Skin of body (tissue), 2 donors: ENCODE measurements around the gene C13orf46. TPM values are rescaled to one million over a fixed set of nuclear protein-coding genes. Genes with fewer than 3 reads are reported as not detected.

Experiments used
- DNase-seq: peaks from one replicate; lab custom pipeline; 2025; lab: John Stamatoyannopoulos, UW
- total RNA-seq: library from RNA; depleted of rRNA; stranded (reverse); fragments of >200 nt; gene quantifications from one replicate; pipeline ENCODE4 v1.2.3, GENCODE V29; 2014

C13orf46 gene
- total RNA-seq, 1 donor from 2014 or later = under 0.01 TPM

DNA sequence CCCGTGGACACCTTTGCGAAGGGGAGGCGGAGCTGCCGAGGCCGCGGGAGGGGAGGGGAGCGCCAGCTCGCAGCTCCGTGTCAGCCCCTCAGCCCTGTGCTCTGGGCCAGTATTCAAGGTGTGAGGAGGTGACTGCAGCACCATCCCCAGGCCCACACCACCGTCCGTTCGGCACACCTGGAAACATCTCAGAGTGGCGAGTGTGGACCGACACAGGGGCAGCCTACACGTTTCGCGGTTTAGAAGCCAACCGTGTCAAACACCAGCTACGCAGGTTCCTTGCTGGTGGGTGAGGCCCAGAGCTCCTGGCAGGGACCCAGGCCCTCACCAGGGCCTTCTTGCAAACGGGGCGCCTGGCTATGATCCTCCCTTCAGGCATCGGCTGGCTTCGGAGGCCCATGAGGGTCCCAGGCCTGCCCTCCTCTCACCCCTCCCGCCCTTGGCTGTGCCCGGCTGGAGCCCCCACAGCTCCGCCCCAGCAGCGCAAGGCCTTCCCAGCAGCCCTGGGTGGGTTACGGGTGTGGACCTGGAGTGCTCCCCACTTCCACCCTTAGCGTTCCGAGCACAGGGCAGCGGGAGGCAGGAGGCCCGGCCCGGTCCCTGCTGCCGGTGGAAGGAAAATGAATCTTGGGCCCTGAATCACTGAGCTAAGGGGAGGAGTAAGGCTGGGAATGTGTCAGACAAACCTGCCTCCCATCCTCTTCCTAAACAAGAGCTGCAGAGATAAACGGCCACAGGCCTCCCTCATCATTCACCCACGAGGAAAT lies 1.2 kb downstream of the C13orf46 start:
- DNase-seq = no peak

DNA sequence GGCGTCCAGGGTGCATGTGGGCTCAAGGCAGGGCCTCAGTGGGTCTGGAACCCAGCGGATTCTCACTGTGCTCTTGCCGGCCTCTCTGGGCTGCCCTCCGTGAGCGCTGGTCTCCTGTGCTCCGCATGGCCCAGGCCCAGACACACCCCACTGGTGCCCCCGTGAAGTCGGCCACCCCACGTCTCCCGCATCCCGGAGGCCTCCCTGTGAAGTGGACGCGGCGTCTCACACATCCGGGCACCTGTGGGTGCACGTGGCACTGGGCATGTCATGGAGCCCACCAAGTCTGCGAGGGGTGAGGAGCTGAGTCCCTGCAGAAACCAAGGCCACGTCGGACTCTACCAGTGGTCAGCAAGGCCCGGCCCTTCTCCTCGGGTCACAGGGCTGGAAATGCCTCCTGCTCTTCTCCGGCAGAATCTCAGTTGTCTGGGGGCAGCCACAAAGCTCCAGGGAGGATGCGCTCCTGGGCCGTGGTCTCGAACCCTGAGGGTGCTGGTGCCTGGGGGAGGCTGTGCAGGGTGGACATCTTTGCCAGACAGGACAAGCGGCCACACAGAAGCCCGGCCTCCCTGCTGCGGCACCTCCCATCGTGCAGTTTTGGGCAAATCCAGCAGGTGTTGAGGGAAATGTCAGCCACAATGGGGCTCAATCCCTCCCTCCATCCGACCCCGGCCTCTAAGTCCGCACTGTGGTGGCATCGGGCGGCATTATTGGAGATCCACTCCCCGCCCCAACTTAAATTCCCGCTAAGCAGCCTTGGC lies 2.2 kb downstream of the C13orf46 start:
- no peak for DNase-seq

DNA sequence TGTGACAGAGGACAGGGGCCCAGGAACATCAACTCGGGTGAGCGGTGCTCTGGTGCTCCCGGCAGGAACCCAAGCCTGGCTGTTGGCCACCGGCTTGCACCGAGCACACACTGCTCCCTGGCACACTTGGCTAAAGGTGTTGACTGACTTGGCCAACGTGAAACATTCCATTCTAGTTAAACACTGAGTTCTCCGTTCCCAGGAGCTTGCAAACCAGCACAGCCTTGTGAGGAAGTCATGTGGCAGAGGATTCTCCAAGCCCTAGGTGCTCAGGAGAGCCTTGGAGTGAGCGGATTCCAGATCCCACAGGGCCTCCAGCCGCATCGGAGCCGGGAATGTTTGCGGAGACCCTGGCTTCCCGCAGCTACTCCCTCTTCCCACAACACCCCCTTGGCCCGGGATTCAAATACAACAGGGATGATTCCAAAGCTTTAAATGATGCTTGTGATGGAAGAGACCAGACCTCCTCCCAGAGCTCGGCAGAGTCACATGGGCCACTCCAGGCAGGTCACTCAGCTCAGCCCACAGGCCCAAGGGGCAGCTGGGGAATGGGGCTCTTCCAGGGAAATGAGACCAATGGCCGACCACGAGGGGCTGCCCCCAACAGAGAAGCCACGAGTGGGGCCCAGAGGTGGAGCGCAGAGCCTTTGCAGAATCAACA lies 2.9 kb downstream of the C13orf46 start:
- no peak for DNase-seq

DNA sequence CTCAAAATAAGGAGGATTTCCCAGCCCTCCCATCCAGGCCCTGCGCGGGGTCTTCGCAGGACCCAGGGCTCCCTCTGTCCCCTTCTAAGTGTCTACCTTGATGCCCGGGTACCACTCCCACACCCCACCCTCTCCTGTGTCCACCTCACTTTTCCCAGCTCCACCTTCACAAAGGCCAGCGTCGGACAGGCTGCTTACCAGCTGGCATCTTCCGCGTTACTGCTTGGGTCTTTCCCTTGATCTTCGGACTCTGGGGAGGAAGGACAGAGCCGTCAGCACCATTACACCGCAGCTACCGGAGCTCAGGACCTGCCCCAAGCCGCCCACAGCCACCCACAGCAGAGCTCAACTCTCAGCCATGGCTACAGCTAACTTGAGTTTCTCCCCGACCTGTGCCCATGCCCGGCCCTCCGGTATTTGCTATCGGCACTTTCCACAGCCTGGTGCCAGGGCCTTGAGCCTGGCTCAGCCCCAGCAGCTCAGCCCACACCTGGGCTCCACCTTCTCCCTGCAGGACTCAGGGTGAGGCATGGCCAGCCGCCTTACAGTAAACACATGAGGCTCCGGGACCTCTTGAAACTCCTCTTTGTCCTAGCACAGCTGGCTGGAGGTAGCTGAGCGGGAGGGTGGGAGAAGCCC lies 3.8 kb downstream of the C13orf46 start:
- no peak for DNase-seq

DNA sequence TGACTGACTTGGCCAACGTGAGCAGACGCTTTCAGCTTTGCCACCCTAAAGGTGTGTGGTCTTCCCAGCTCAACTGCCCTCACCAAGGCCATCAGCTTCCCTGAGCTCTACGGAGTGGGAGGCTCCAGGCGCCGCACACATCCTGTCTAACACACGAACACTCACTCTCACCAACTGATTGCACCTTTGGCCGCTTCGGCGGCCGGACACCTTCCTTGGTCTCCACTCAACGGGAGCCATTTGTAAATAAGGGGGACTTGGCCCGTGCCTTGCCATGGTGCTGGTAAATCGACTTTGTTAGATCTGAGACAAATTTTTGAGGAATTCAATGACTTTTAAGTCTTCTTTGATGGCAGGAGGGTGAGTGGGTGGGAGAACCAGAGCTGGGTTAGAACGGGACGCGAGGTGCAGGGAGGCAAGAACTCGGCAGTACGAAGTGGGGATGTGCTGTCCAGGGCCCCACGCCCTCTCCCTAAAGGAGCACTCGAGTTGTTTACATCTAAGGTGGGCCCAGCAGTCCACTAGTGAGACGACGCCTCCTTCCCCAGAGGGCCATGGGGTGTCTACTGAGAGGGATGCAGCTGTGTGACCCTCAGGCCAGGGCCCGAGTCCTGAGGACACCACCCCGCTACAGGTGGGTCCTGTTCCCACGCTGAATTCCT lies 4.4 kb downstream of the C13orf46 start:
- DNase-seq = no peak

DNA sequence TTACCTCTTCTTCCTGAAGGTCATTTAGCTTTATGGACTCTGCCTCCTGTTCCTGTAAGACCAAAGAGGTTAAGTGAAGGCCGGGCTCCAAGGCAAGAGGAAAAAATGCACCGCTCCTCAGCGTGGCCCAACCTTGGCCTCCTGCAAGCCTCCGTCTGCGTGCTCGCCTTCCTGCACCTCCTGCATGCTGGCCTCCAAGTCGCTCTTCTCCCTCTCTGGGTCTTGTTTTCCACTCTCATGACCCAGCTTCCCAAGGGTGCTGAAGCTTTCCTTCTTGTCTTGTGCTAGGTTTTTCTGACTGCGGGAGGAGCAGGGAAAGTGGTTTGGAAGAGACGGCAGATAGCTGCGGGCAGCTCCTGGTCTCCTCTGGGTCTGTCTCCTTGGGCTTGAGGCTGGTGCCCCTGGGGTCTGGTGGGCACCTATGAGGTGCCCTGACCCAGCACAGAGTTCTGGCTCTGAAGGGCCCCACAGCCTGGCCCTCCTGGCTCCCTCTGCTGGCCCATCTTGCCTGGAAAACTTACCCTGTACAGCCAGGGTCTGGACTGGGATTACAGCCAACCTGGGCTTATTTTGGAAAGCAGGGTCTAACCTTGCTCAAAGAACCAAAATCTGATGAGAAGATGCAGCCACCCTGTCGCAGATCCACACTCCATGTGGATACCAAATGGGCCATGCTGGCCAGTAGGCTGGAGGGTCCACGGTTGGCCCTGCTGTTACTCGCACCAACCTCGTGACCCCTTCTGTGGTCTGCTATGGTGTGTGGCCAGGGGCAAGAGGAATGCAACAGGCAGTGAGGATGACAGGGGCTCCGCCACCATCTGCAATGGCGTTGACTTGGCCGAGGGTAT lies 5.2 kb downstream of the C13orf46 start:
- no peak for DNase-seq

DNA sequence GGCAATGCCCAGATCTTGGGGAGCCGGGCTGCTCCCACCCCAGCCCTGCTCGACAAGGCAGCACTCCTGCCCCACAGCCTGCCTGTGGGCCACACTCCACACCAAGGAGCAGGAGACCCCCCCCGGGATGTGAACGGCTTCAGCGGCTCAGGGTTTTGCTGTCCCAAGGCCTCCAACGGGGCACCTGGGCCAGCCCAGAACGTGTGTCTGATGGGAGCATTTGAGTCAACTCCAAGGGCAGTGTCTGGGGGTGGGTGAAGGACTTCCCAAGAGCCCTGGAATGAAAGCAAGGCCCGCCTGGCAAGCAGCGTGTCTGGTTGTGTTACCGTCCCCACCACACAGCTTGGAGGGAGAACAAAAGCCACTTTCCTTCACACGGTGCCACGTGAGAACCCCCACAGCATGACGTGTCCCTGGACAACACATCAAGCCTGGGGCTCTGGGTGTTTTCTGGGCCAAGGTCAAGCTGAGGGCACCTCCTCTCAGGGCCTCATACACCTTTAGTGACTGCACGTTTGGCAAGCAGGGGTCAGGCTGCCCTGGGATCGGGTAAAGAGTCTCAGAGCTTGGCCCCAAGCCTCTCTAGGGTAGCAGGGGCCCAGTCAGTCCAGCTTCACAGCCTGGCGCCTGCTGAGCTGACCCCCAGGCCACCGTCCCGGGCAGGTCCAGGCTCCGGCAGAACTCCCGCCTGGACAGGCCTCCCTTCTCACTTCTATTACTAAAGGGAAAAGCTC lies 6.0 kb downstream of the C13orf46 start:
- no peak for DNase-seq

DNA sequence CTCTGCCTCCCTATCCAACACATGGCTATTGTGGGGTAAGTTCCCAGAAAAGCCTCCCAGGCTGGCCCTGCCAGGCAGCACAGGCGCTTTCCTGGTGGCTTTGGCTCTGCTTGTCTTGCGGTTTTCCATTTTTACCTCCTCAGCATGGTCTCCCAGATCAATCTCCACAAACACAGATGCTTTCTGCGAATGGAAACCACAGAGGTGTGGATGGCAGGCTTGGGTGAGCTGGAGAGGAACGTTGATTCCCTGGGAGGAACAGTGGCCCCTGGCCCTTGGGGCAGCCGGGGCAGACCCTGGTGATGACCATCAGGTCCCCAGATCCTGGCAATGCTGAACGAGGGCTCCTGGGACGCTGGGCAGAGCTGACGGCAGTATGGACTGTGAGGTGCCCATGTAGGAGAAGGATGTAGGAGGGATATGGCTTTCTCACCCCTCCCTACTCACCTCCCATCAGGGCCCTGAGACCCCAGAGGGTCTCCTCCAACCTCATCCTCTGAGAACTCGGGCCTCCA lies 6.6 kb downstream of the C13orf46 start:
- no peak for DNase-seq

DNA sequence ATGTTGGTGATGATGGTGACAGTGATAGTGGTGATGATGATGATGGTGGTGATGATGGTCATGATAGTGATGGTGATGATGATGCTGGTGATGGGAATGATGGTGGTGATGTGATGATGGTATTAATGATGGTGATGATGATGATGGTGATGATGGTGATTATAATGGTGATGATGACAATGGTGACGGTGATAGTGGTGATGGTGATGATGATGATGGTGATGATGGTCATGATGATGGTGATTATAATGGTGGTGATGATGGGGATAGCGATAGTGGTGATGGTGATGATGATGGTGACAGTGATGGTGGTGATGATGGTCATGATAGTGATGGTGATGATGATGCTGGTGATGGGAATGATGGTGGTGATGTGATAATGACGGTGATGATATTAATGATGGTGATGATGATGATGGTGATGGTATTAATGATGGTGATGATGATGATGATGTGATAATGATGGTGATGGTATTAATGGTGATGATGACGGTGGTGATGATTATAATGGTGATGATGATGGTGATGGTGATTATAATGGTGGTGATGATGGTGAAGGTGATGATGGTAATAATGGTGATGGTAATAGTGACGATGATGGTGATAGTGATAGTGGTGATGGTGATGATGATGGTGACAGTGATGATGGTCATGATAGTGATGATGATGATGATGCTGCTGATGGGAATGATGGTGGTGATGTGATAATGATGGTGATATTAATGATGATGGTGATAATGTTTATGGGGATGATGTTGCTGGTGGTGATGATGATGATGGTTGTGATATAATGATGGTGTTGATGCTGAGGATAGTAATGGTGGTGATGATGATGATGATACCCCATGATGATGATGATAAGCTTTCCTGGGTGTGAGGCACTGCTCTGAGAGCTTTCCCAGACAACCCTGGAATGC lies 7.7 kb downstream of the C13orf46 start:
- no peak for DNase-seq

DNA sequence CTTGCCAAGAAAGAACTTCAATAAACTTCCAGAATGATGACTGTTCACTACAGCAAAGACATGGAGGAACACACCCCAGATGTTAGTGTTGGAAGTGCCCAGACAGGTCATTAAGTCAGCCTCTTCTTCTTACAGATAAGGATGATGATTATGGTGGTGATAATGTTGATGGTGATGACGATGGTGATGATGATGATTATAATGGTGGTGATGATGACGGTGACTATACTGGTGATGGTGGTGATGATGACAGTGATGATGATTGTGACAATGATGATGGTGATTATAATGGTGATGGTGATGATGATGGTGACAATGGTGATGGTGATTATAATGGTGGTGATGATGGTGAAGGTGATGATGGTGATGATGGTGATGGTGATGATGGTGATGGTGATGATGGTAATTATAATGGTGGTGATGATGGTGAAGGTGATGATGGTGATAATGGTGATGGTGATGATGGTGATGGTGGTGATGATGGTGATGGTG lies 8.4 kb downstream of the C13orf46 start:
- no peak for DNase-seq

DNA sequence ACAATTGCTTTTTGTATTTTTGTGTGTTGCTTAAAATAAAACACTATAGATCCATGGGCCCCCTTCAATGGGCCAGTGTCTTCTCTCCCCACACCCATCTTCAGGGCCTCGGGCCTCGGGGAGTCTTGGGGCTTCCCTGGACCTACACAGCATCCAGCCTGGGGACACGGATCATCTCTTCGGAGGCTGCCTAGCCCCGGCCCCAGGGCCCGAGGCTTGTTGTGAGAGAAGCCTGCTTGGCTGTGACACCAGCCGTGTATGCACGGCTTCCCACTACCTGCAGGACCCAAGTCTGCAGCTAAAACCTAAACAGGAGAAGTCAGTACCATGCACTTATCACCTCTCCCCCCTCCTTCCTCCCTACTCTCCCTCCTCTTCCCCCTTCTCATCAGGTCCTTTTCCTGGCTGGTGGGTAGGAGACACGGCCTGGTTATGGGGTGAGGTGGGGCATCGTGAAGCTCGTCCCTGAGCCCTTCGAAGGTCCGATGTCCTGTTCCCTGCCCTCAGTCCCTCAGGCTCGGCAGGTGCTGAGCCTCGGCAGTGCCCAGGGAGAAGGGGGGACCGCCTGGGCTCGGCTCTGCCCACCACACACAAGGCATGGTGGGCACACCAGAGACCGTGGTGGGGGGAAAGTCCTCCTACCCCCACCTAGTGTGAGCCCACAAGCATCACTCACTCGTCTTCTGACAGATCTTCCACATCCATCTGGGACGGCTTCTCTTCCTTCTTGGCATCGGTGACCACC lies 9.5 kb downstream of the C13orf46 start:
- no peak for DNase-seq

DNA sequence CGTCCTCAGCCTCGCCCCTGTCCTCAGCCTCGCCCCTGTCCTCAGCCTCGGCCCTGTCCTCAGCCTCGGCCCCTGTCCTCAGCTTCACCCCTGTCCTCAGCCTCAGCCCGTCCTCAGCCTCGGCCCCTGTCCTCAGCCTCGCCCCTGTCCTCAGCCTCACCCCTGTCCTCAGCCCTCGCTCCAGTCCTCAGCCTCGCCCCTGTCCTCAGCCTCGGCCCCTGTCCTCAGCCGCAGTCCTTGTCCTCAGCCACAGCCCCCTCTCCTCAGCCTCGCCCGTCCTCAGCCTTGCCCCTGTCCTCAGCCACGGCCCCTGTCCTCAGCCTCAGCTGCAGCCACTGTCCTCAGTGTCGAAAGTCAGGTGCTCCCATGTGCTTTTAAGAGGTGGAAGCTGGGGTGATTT lies 10.5 kb downstream of the C13orf46 start:
- no peak for DNase-seq

DNA sequence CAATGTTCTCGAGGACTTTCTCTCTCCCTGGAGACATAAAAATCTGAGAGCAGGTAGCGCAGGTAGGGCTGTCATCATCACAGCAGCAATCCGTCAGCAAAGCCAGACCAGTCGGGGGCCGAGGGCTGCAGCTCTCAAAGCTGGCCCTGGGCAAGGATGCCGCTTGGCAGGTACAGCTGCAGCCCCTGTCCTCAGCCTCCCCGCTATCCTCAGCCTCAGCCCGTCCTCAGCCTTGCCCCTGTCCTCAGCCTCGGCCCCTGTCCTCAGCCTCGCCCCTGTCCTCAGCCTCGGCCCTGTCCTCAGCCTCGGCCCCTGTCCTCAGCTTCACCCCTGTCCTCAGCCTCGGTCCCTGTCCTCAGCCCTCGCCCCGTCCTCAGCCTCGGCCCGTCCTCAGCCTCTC lies 10.9 kb downstream of the C13orf46 start:
- DNase-seq = no peak

DNA sequence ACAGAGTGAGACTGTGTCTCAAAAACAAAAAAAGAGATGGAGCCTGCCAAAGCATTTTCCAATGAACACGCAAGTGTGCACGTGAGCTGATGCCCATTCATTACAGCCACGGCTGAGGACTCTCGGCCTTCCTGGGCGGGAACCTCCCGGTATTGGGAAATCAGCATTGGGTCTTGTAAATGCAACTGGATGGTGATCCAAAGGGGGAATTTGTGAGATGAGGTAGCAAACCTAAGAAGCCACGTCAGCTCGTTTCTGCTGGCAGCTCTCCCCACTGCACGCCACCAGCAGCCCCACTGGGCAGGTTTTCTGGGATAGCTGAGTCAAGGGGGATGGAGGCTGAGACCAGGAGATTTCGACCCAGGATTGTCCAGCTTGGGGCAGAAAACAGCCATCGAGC lies 11.5 kb downstream of the C13orf46 start:
- DNase-seq = no peak

DNA sequence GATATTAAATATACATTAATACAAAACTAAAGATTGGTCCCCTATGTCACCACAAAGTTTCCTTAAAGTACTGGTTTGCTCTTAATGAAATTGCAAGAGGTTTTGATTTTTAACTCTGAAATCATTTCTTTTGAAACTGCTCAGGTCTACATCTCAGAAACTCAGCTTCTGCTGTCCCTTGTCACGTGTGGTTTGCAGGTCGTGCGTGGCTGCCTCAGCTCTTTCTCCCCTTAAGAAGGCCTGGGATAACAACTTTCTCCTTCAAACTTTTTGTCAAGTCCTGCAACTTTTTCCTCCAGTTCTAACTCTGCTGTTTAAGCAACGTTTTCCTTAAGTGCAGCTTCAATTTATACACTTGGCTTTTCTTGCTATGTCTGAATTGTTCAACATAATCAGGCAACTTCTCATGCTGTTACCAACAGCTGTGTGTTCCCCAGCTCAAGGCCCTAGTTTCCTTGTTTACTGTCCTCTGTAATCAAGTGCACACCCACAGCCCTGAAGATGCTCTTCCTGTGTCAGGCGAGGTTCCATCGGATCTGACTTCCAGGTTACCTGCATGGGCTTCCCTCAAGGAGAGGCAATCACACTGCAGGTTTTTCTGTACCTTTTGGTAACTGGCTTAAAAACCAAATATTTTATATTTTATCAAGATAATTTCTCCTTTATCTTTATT lies 13.5 kb downstream of the C13orf46 start:
- DNase-seq = no peak

DNA sequence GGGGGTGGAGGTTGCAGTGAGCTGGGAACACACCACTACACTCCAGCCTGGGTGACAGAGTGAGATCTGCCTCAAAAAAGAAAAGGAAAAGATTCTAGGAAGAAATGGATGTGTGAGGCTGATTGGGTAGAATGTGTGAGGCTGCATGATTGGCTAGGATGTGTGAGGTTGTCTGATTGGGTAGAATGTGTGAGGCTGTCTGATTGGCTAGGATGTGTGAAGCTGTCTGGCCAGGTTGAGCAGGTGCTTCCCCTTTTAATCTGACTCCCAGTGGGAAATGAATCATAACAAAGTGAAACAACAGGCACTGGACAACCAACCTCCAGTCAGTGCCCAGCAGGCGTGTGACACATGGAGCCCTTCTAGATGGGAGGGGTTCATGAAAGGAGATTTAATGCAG lies 14.7 kb downstream of the C13orf46 start:
- no peak for DNase-seq

DNA sequence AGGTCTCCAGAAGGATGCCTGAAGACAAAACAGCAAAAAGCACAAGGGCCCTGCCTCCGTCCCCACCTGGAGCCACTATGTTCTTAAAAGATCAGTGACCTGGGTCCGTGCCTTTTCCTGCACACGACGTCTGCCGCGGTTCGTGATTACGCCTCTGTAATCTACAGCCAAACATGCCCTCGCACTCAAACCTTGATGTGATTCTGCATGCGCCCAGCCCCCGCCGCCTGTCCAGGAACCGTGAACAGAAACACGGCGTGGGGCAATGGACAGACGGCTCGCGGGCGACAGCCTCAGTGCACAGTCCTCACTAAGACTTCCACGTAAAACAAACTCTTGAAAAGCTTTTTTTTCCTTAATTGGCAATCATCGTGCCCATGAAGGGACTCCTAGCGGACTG lies 15.5 kb downstream of the C13orf46 start:
- DNase-seq = no peak
